Esophagus squamous epithelium (tissue), 4 donors: ENCODE results near the gene SUSD3.

ENCODE experiments used
- POLR2A ChIP-seq, 4 donors: fragments of 450-650 bp; IDR thresholded peaks; one replicate each; pipeline ENCODE4 v1.6.1; 2017; ENCODE audit warnings: antibody characterized with exemption in 4 of 4, mild to moderate bottlenecking in 4 of 4, moderate library complexity in 3 of 4
- TF ChIP-seq, protein P1 (sequence below), 6 experiments: fragments of 450-650 bp in 4 of 6; fragments of 200-600 bp in 2 of 6; sonication (generic) in 2 of 6; IDR thresholded peaks; one replicate each; pipeline ENCODE4 v1.5.1; 2016 to 2019; ENCODE audit warnings: antibody characterized with exemption in 6 of 6, mild to moderate bottlenecking in 4 of 6, moderate library complexity in 4 of 6

DNA sequence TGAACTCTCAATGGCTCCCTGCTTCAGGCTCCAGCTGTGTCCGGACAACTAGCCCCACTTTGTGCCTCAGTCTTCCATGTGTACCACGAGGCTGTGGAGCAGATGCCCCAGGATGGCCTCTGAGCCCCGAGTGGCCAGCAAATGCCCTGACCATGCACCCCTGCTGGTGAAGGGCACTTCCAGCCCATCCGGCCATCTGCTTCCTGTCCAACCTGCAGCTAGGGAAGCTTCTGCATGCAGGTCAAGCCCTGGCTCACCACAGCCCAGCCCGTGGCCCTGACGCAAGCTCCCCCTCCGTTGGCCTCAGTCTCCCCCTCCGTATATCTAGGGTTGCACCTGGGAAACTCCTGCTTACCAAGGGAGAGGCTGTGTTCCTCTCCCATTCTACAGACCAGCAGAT lies 70.8 kb downstream of the SUSD3 start:
- no peak for TF ChIP-seq POLR2A (IDR thresholded peaks at IDR 0.05)
- TF ChIP-seq, protein P1, sequence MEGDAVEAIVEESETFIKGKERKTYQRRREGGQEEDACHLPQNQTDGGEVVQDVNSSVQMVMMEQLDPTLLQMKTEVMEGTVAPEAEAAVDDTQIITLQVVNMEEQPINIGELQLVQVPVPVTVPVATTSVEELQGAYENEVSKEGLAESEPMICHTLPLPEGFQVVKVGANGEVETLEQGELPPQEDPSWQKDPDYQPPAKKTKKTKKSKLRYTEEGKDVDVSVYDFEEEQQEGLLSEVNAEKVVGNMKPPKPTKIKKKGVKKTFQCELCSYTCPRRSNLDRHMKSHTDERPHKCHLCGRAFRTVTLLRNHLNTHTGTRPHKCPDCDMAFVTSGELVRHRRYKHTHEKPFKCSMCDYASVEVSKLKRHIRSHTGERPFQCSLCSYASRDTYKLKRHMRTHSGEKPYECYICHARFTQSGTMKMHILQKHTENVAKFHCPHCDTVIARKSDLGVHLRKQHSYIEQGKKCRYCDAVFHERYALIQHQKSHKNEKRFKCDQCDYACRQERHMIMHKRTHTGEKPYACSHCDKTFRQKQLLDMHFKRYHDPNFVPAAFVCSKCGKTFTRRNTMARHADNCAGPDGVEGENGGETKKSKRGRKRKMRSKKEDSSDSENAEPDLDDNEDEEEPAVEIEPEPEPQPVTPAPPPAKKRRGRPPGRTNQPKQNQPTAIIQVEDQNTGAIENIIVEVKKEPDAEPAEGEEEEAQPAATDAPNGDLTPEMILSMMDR (IDR thresholded peaks at IDR 0.05), result no peak
